22Rv1 (cell line): Measurements from ENCODE around the gene BEST1.

ENCODE experiments used
- H3K27ac ChIP-seq: fragments of 450-650 bp; 2 replicates; pipeline ENCODE4 v1.5.1; 2017
- CTCF ChIP-seq: fragments of 450-650 bp; IDR thresholded peaks from 2 replicates; pipeline ENCODE4 v1.5.1; 2017; ENCODE audit warnings: mild to moderate bottlenecking
- ZFX ChIP-seq: fragments of 450-650 bp; IDR thresholded peaks from 2 replicates; pipeline ENCODE4 v1.6.1; 2017; ENCODE audit warnings: antibody characterized with exemption, borderline replicate concordance

BEST1 gene

DNA sequence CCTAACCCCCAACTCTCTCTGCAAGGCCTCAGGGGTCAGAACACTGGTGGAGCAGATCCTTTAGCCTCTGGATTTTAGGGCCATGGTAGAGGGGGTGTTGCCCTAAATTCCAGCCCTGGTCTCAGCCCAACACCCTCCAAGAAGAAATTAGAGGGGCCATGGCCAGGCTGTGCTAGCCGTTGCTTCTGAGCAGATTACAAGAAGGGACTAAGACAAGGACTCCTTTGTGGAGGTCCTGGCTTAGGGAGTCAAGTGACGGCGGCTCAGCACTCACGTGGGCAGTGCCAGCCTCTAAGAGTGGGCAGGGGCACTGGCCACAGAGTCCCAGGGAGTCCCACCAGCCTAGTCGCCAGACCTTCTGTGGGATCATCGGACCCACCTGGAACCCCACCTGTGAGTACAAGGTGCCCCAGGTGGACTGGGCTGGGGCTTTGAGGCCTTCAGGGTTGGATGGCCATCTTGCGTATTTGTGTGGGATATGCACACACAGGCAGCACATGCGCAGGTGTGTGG, at the start of gene BEST1:
TSS of gene BEST1 (plus strand) at position 317 of the 513 bp plus-strand sequence. CDS start 1,456 bp downstream, outside the sequence.
- peak within 1 kb of the TSS; percentile 69 for H3K27ac ChIP-seq
- TF ChIP-seq ZFX = no peak
- no peak for TF ChIP-seq CTCF

DNA sequence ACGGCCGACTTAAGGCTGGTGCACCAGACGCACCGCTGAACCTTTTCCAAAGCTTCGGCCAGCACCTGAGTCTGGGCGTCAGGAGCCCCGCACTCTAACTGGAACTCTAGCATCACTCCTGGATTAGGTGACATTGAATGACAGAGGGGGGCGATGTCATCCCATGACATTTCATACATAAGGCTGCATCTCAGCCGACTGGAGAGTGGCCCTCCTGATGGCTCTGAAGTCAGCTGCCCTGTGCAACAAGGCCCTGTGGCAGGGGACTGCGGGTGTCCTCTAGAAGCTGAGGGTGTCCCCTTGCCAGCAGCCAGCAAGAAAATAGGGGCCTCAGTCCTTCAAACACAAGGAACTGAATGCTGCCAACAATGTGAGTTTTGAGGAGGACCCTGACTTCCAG, 48.8 kb upstream of the BEST1 start:
- no peak overlapping the region for H3K27ac ChIP-seq
- no peak for TF ChIP-seq CTCF
- TF ChIP-seq ZFX = no peak

- no peak for TF ChIP-seq ZFX
- TF ChIP-seq CTCF = no peak
- H3K27ac ChIP-seq = no peak overlapping the region
These were observed 47.8 kb upstream of the BEST1 start for GRCh38 chr11:61902313-61902712.

- TF ChIP-seq CTCF (no peak), ZFX (no peak)
These were observed 46.3 kb upstream of the BEST1 start for GRCh38 chr11:61903845-61904244.

DNA sequence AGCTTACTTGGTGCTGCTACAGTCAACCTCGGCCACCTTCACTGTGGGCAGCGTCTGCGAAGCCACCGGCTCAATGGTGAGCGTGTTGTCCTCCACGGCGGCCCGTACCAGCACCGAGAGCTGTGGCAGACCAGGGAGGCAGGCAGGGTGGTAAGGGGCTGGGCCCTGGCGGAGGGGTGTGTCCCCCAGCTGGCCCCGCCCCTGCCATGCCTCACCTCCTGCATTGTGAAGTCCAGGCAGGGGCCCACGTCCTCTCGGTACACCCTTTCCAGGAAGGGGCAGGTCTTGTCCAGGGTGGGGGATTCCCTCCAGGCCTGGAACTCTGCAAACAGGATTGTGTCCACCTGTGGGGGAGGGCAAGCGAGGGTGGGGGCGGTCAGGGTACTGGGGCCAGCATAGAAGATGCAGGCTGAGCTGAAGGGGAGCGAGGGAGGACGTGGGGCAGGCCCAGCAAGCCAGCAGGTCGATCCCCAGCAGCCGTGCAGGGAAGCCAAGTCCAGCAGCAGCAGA, 45.6 kb upstream of the BEST1 start:
- TF ChIP-seq CTCF = no peak
- no peak overlapping the region for H3K27ac ChIP-seq

More at GRCh38 chr11:61903845-61904244, 46.3 kb upstream of the BEST1 start:
- no peak overlapping the region for H3K27ac ChIP-seq

DNA sequence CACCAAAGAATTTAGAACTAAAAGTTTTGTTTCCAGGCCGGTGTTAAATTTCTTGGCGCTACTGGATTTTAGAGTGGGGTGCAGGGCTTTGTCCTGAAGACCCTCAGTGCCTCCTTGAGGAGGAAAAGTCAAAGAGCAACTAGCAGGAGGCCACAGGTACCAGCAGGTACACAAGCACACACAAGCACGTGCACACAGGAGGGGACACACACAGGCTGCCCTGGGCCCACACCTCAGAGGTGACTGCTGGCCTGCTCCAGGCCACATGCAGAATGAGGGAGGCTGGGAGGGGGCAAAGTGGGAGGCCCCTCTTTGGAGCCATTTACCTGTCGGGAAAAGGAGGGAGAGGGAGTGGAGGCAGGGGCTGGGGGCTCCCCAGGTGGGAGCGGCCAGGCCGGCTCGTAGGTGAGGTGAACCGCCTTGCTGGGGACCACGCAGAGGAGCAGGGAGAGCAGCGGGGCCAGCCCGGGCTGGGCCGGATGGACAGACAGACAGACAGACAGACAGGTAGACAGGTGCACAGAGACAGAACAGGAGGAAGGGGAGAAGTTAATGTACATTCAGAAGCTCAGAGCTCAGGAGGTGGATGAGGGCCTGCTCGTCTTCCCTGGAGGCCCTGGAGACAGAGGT, 45.0 kb upstream of the BEST1 start:
- H3K27ac ChIP-seq = no peak overlapping the region
- TF ChIP-seq CTCF (no peak), ZFX (no peak)

GRCh38 chr11:61905801-61906521, 44.2 kb upstream of the BEST1 start:
- TF ChIP-seq ZFX (no peak), CTCF (no peak)
- H3K27ac ChIP-seq = no peak overlapping the region
